OCI-LY7 (cell line): Measurements from ENCODE around the gene SPINK1. TPM values are rescaled to one million over a fixed set of nuclear protein-coding genes. Genes with fewer than 3 reads are reported as not detected.

Experiments
- BruUV-seq: library from RNA; stranded (reverse); fragments of 400-500 nt; replicated peaks from 2 replicates; lab custom pipeline; 2021; lab: Mats Ljungman, UMichigan
- CTCF ChIA-PET: fragments of 300-600 bp; sonication (Branson Sonifier 250); formaldehyde crosslinking; loops from one replicate; lab custom pipeline; 2022; ENCODE audit warnings: antibody characterized with exemption; ENCODE audit not compliant: unreplicated experiment; lab: Charles Lee
- POLR2A ChIA-PET: fragments of 300-600 bp; sonication (Branson Sonifier 250); formaldehyde crosslinking; loops from one replicate; lab custom pipeline; 2022; ENCODE audit warnings: antibody characterized with exemption; lab: Charles Lee
- DNase-seq: peaks from one replicate; pipeline ENCODE4 v3.0.0-alpha.2; 2015; ENCODE audit warnings: low spot score
- H2AFZ ChIP-seq: fragments of 200-600 bp; sonication (generic), shearing (Covaris generic); 2 replicates; pipeline ENCODE4 v1.6.1; 2014; ENCODE audit warnings: mild to moderate bottlenecking, antibody characterized with exemption, low read length, moderate library complexity
- H3K27ac ChIP-seq: fragments of 200-600 bp; sonication (generic); 2 replicates; pipeline ENCODE4 v1.5.1; 2014; ENCODE audit warnings: mixed run types, low read depth, mild to moderate bottlenecking, moderate library complexity, low read length, inconsistent platforms; ENCODE audit not compliant: poor library complexity, severe bottlenecking
- H3K36me3 ChIP-seq: fragments of 200-600 bp; sonication (generic); 2 replicates; pipeline ENCODE4 v1.6.1; 2014; ENCODE audit warnings: mild to moderate bottlenecking, antibody characterized with exemption, low read length, moderate library complexity, mixed read lengths; ENCODE audit not compliant: insufficient read depth
- H3K4me1 ChIP-seq: fragments of 200-600 bp; sonication (generic); 2 replicates; pipeline ENCODE4 v1.5.1; 2014; ENCODE audit warnings: mild to moderate bottlenecking, low read length; ENCODE audit not compliant: insufficient read depth, poor library complexity, severe bottlenecking
- H3K4me2 ChIP-seq: fragments of 200-600 bp; sonication (generic); 2 replicates; pipeline ENCODE4 v1.6.1; 2014; ENCODE audit warnings: mild to moderate bottlenecking, low read length
- H3K4me3 ChIP-seq: fragments of 200-600 bp; sonication (generic); 2 replicates; pipeline ENCODE4 v1.5.1; 2014; ENCODE audit warnings: mild to moderate bottlenecking, low read depth, low read length; ENCODE audit not compliant: poor library complexity, severe bottlenecking
- H3K79me2 ChIP-seq: fragments of 200-600 bp; sonication (generic); 2 replicates; pipeline ENCODE4 v1.6.1; 2016; ENCODE audit warnings: low read depth, mild to moderate bottlenecking, low read length, moderate library complexity, mixed read lengths; ENCODE audit not compliant: insufficient read depth
- H3K9me2 ChIP-seq: fragments of 200-600 bp; sonication (generic); 2 replicates; pipeline ENCODE4 v1.6.1; 2016; ENCODE audit warnings: mild to moderate bottlenecking, low read length, mixed read lengths; ENCODE audit not compliant: insufficient read depth
- H3K9me3 ChIP-seq: fragments of 200-600 bp; sonication (generic); 2 replicates; pipeline ENCODE4 v1.6.1; 2014; ENCODE audit warnings: mild to moderate bottlenecking, mixed run types, low read length, mixed read lengths
- H4K20me1 ChIP-seq: fragments of 200-600 bp; sonication (generic); 2 replicates; pipeline ENCODE4 v1.6.1; 2014; ENCODE audit warnings: mild to moderate bottlenecking, antibody characterized with exemption, low read length, moderate library complexity, mixed read lengths; ENCODE audit not compliant: insufficient read depth
- EZH2phosphoT487 ChIP-seq: fragments of 200-600 bp; sonication (generic); IDR thresholded peaks from 2 replicates; pipeline ENCODE4 v1.6.1; 2018; ENCODE audit warnings: low read depth, borderline replicate concordance, mild to moderate bottlenecking, mixed run types, antibody characterized with exemption, low read length, moderate library complexity, mixed read lengths
- intact Hi-C: fragments of 100-400 bp; cut with micrococcal nuclease; formaldehyde crosslinking; loops from one replicate; pipeline ENCODE4 v1.10.0; 2022; ENCODE audit not compliant: unreplicated experiment
- total RNA-seq, 2 experiments: library from RNA; depleted of rRNA in 1 of 2; stranded (reverse); fragments of >200 nt in 1 of 2; shearing (Covaris generic) in 1 of 2; gene quantifications; 2 replicates each; pipeline ENCODE4 v1.2.3, GENCODE V29; 2014 to 2022
- TF ChIP-seq, protein P1 (sequence below): fragments of 200-600 bp; sonication (generic); conservative IDR thresholded peaks from 2 replicates; pipeline ENCODE4 v1.5.1; 2014; ENCODE audit warnings: mild to moderate bottlenecking, antibody characterized with exemption, low read length, moderate library complexity, mixed read lengths

Gene SPINK1
- total RNA-seq, 2 experiments from 2014 or later = not detected

DNA sequence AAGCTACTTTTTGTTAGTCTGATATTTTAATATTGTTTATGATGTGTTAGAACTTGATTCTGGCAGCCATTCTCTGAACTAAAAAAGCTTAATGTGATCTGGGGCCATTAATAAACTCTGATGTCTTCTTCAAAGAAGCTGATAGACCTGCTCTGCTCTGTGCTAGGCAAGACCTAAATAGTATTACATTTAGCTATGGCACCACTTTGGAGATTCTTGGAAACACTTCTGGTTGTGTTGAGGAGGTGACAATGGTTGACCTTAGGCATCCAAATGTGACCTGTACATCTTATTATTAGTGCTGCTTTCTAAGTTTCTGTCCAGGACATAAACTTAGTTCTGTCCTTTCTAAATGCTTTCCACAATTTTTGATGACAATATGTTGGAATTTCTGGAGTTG lies 25.3 kb upstream of the SPINK1 start:
- H3K9me3 ChIP-seq = no peaks in the 10 kb centered on the region
- H3K27ac ChIP-seq = no peak overlapping the region
- H2AFZ ChIP-seq = no peak overlapping the region
- no peak overlapping the region for H3K4me3 ChIP-seq
- H4K20me1 ChIP-seq = no peaks in the 10 kb centered on the region
- no peaks in the 10 kb centered on the region for H3K79me2 ChIP-seq
- CTCF ChIA-PET = no interaction called here
- DNase-seq = no peak
- no peaks in the 10 kb centered on the region for H3K4me1 ChIP-seq
- H3K4me2 ChIP-seq = no peak overlapping the region
- no peaks in the 10 kb centered on the region for H3K9me2 ChIP-seq
- POLR2A ChIA-PET = no interaction called here
- BruUV-seq = no TSS peak
- no peak for TF ChIP-seq EZH2phosphoT487
- TF ChIP-seq, protein P1, sequence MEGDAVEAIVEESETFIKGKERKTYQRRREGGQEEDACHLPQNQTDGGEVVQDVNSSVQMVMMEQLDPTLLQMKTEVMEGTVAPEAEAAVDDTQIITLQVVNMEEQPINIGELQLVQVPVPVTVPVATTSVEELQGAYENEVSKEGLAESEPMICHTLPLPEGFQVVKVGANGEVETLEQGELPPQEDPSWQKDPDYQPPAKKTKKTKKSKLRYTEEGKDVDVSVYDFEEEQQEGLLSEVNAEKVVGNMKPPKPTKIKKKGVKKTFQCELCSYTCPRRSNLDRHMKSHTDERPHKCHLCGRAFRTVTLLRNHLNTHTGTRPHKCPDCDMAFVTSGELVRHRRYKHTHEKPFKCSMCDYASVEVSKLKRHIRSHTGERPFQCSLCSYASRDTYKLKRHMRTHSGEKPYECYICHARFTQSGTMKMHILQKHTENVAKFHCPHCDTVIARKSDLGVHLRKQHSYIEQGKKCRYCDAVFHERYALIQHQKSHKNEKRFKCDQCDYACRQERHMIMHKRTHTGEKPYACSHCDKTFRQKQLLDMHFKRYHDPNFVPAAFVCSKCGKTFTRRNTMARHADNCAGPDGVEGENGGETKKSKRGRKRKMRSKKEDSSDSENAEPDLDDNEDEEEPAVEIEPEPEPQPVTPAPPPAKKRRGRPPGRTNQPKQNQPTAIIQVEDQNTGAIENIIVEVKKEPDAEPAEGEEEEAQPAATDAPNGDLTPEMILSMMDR = no peak
- no peaks in the 10 kb centered on the region for H3K36me3 ChIP-seq
- intact Hi-C loops = no loop called here

DNA sequence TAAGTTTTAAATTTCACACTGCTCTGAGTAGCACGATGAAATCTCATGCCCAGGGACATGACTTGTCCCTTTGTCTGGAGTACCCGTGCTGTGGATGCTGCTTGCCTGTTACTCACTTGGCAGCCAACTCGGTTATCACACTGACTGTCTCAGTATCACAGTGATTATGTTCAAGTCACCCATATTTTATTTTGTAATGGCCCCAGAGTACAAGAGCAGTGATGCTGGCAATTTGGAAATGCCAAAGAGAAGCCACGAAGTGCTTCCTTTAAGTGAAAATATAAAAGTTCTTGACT lies 24.3 kb upstream of the SPINK1 start:
- Histone ChIP-seq H4K20me1 (no peaks in the 10 kb centered on the region), H3K36me3 (no peaks in the 10 kb centered on the region), H3K9me3 (no peaks in the 10 kb centered on the region), H3K9me2 (no peaks in the 10 kb centered on the region), H3K79me2 (no peaks in the 10 kb centered on the region), H2AFZ (no peak overlapping the region), H3K4me1 (no peaks in the 10 kb centered on the region), H3K4me3 (no peak overlapping the region), H3K27ac (no peak overlapping the region), H3K4me2 (no peak overlapping the region)
- DNase-seq = no peak
- TF ChIP-seq, protein P1 = no peak
- no peak for TF ChIP-seq EZH2phosphoT487
- no TSS peak for BruUV-seq
- ChIA-PET CTCF (no interaction called here), POLR2A (no interaction called here)
- intact Hi-C loops = no loop called here

DNA sequence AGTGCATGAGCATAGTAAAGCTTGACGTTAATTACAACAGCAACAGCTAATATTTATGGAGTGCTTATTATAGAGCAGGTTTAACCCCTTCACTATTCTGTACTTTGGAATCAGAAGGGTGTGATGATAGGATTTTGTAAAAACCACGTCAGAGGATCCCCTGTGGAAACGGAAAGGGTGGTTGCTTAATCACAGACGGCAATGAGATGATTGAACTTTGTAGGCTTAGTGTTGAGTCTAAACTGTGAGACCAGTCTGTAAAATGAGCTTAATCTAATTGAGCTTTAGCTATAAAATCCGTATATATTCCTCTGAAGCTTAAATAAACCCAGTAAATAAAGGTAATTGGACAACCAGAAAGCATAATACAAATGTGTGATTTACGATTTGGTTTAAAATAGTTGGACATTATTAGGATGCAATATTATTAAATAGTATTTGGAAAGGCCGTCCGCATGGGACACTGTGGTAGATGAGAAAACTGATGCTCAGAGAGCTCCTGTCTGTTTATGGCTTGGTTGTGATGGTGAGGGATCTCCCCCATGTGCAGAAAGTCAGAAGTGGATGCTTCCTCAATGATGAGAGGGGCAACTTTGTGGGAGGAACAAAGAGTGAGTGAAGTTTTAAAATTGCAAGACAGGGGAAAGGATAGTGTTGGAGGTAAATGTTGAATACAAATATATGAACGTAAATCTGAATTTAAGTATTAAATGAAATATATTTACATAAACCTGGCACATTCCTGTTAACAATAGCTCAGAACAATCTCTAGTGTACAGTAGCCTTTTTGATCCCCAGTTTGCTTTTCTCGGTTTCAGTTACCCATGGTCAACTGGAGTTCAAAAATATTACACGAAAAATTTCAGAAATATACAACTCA lies 23.7 kb upstream of the SPINK1 start:
- no peak for DNase-seq
- TF ChIP-seq EZH2phosphoT487 = no peak
- TF ChIP-seq, protein P1 = no peak
- Histone ChIP-seq H4K20me1 (no peaks in the 10 kb centered on the region), H3K4me2 (no peak overlapping the region), H3K36me3 (no peaks in the 10 kb centered on the region), H2AFZ (no peak overlapping the region), H3K9me3 (no peaks in the 10 kb centered on the region), H3K79me2 (no peaks in the 10 kb centered on the region), H3K27ac (no peak overlapping the region), H3K9me2 (no peaks in the 10 kb centered on the region), H3K4me1 (no peaks in the 10 kb centered on the region), H3K4me3 (no peak overlapping the region)
- BruUV-seq = no TSS peak
- CTCF ChIA-PET = no interaction called here
- intact Hi-C loops = no loop called here
- POLR2A ChIA-PET = interaction anchor here (0.6 to 1.2 kb wide), 3 partner anchors 9 to 229 kb away, joined by 3 to 4 read pairs (median 3); no protein-coding TSS in a partner anchor
